Epithelial cell of esophagus (primary cell): ENCODE data around the gene DECR2.

Experiments used
- DNase-seq: peaks from one replicate; pipeline ENCODE4 v3.0.0; 2010; ENCODE audit warnings: low read depth
- H3K4me3 ChIP-seq: 2 replicates; pipeline ENCODE4 v1.5.1; 2011; ENCODE audit warnings: mild to moderate bottlenecking, low read length, control low read depth
- TF ChIP-seq, protein P1 (sequence below): IDR thresholded peaks from 2 replicates; pipeline ENCODE4 v1.5.1; 2011; ENCODE audit warnings: low read depth, mild to moderate bottlenecking, low read length, control low read depth, inconsistent platforms; ENCODE audit not compliant: insufficient read depth; ENCODE audit errors: missing control alignments

The DECR2 gene

DNA sequence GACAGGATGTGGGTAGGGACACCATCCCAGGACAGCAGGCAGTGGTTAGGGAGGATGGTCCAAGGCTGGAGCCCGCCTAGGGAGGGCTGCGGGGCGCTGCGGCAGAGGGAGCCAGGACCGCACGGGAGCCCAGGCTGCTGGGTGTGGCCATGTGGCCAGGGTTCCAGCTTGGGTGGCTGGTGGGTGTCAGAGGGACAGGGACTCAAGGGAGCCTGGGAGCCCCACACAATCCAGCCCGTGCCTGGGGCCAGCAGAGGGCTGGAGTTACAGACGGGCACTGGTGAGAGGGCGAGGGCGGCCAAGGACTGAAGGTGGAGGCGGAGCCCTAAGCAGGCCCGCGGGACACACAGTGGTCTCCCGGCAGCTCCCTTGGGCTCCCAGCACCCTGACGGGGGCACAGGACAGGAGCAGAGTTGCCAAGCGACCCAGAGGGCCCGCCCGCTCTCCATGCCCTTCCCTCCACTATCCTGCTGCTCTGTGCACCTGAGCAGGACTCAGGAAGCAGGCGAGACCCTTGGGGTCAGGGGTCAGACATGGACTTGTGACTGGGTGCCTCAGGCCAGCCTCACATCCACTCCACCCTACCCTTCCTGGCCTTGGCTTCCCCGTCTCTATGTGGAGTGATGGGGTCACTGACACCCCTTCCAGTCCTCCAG lies 38.4 kb upstream of the DECR2 start:
- DNase-seq = no peak
- H3K4me3 ChIP-seq = no peak overlapping the region
- TF ChIP-seq, protein P1, sequence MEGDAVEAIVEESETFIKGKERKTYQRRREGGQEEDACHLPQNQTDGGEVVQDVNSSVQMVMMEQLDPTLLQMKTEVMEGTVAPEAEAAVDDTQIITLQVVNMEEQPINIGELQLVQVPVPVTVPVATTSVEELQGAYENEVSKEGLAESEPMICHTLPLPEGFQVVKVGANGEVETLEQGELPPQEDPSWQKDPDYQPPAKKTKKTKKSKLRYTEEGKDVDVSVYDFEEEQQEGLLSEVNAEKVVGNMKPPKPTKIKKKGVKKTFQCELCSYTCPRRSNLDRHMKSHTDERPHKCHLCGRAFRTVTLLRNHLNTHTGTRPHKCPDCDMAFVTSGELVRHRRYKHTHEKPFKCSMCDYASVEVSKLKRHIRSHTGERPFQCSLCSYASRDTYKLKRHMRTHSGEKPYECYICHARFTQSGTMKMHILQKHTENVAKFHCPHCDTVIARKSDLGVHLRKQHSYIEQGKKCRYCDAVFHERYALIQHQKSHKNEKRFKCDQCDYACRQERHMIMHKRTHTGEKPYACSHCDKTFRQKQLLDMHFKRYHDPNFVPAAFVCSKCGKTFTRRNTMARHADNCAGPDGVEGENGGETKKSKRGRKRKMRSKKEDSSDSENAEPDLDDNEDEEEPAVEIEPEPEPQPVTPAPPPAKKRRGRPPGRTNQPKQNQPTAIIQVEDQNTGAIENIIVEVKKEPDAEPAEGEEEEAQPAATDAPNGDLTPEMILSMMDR = no peak

DNA sequence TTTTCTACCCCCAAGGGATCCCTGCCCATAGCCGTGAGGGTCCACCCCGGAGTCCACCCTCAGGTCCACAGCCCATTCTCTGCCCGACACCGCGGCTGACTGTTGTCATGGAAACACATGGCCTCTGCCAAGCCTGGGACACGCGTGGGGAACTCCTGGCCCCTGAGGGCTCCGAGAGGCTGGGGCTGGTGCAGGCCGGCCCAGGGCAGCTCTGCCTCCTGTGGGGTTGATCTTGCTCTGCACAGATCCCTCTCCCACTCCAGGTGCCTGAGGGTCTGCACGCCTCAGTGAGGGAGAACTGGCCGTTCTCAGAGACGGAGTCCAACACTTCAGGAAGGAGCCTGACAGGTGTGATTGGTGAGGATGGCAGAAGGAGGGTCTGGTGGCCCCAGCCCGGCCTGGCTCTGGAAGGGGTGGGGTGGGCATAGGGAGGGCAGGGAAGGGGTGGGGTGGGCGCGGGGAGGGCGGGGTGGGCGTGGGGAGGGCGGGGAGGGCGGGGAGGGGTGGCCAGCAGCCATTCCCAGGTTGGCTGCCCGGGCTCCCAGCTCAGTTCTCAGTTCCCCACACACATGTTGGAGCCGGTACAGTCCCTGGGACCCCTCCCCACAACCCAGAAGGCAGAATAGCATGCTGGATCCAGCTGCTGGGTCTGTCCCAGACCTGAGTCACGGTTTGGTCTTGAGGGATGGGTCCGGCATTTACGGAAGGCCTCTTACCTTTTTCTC lies 37.8 kb upstream of the DECR2 start:
- TF ChIP-seq, protein P1 = no peak
- DNase-seq = no peak
- no peak overlapping the region for H3K4me3 ChIP-seq

DNA sequence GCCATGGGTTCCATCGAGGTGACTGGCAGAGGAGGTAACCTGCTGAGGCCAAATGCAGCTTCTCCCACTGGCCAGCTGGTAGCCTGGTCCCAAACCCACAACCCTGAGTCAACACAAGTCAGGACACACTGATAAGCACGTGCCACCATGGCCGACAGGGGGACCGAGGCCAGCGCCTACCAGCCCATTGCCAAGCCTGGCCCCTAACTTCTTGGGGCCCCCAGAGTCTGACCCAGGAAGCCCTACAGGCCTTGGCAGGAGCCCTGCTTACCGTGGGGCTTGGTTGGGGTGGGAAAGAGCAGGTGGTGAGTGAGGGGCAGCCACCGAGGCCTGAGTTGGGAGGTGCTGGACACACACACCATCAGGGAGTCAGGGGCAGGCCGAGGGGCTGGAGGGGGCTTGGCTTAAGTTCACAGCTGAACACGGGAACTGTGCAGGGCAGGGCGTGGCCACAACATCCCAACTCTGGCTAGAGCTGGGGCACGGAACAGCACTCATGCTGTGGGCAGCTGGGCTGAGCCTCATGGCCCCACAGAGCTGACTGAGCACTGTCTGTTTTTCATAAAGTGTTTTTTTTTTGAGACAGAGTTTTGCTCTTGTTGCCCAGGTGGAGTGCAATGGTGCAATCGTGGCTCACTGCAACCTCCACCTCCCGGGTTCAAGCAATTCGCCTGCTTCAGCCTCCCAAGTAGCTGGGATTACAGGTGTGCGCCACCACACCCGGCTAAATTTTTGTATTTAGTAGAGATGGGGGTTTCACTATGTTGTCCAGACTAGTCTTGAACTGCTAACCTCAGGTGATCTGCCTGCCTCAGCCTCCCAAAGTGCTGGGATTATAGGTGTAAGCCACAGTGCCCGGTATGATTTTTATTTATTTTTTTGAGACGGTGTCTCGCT lies 36.8 kb upstream of the DECR2 start:
- DNase-seq = no peak
- no peak overlapping the region for H3K4me3 ChIP-seq
- TF ChIP-seq, protein P1 = no peak

DNA sequence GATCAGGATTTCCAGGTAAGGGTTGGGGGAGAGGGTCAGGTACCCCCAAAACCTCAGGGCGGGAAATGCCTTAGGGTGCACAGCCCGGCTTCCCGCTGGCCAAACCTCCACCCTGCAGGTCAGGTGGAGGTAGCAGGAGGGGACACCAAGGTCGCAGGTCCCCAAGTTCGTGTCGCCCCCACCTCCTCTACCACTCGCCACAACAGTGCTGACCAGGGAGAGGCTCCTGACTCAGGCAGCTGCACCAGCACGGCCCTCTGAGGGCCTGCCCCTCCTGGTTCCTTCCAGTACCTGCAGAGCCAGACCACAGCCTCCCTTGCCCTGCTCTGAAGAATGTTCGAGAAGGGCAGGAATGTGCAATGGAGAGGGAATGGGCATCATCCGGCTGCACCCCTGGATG lies 35.2 kb upstream of the DECR2 start:
- H3K4me3 ChIP-seq = no peak overlapping the region
- TF ChIP-seq, protein P1 = no peak
- no peak for DNase-seq

DNA sequence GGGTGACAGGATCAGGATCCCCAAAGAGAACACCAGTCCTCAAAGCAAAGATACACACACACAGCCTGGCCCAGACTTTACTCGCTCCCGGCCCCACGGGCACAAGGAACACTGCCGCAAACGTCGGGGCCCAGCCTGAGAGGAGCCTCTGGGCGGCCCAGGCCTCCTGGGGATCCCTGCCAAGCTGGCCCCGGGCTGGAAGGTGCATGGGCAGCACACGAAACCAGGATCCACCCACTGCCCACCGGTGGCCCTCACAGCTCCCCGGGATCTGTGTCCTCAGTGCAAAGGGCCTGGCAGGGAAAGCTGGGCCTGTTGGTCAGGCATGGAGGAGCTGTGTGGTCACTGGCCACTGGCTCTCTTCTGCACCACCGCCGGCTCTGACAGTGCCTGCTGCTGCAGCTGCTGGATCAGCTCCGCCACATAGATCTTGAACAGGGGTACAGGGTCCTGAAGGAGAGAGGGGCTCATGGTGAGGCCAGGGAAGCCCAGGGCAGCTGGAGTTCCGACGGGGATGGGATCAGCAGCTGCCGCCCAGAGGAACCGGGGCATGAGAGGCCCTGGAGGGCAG lies 34.3 kb upstream of the DECR2 start:
- DNase-seq = no peak
- no peak overlapping the region for H3K4me3 ChIP-seq
- TF ChIP-seq, protein P1 = no peak

DNA sequence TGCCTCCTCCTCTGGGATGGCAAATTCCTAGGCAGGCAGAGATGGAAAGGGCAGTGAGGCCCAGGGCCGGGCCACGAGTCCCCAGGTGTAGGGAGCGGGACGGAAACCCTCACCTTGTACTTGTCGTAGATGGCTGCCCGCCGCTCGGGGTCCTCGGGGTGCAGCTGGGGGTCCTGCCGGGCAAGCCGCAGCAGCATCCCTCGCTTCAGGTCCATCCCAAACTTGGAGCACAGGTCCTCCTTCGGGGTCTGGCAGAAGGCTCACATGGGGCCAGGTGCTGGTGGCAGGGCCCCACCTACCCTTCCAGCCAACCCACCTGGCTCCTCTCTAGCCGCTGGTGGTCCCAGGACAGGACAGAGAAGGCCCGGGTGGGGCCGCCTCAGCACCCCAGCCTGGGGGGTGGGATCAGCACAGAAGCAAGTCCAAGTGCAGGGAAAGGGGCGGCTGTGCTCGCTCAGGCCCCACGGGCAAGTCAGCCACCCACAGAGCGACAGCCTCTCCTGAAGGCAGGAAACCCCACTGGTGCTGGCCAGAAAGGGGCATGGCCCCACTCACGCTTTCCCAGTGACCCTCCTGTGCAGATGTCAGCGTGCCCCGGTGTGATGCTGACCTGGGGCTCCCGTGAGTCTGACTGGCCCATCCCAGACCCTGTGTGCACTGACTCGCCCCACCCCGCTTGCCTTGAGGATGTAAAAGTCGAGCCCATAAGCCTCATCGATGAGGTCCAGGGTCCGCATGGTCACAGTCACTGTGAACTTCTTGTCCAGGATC lies 33.1 kb upstream of the DECR2 start:
- no peak overlapping the region for H3K4me3 ChIP-seq
- TF ChIP-seq, protein P1 = no peak
- DNase-seq = no peak
